HepG2 (cell line): ENCODE data around the gene ELP5. TPM values are rescaled to one million over a fixed set of nuclear protein-coding genes. Genes with fewer than 3 reads are reported as not detected.

Source experiments
- ATAC-seq: fragments of 200-7000 bp; cut with Tn5 transposase; 3 replicates; pipeline ENCODE4 v1.9.1; 2020; ENCODE audit warnings: mild to moderate bottlenecking, moderate library complexity
- BruUV-seq: library from RNA; stranded (reverse); fragments of 400-500 nt; replicated peaks from 2 replicates; lab custom pipeline; 2021; lab: Mats Ljungman, UMichigan
- CTCF ChIA-PET: fragments of 300-600 bp; formaldehyde crosslinking; extraction: SDS; loops from one replicate; lab custom pipeline; 2021; ENCODE audit warnings: low total read pairs, inconsistent platforms, low intra/inter-chr PET ratio; lab: Yijun Ruan, JAX
- POLR2A ChIA-PET: fragments of 350-600 bp; sonication (Branson Sonifier 250); formaldehyde crosslinking; loops from one replicate; lab custom pipeline; 2020; ENCODE audit warnings: antibody characterized with exemption, inconsistent platforms; lab: Yijun Ruan, JAX
- DNase-seq: peaks from one replicate; pipeline ENCODE4 v3.0.0-alpha.2; 2015; ENCODE audit warnings: low spot score
- FAIRE-seq: peaks from 3 replicates; lab custom pipeline; 2011; peaks lifted over from hg19 to GRCh38; lab: Jason Lieb, UNC
- H2AFZ ChIP-seq: one replicate; pipeline ENCODE4 v1.6.1; 2011; ENCODE audit warnings: low read length, inconsistent platforms
- H3K27ac ChIP-seq: fragments of 300-600 bp; 3 replicates; pipeline ENCODE4 v1.8.0; 2011; ENCODE audit warnings: mixed run types, mild to moderate bottlenecking, mixed read lengths, low read length, inconsistent platforms; ENCODE audit not compliant: insufficient read depth; ENCODE audit errors: extremely low read length
- H3K27me3 ChIP-seq, 2 experiments: fragments of 200-600 bp in 1 of 2; 2 replicates in 1 of 2; 3 replicates in 1 of 2; pipeline versions ENCODE4 v1.6.0 to v1.8.0; 2011; ENCODE audit warnings: low read length in 2 of 2, mild to moderate bottlenecking in 2 of 2, moderate library complexity in 2 of 2, inconsistent platforms in 1 of 2; ENCODE audit not compliant: insufficient read depth in 2 of 2, control insufficient read depth in 1 of 2
- H3K36me3 ChIP-seq, 2 experiments: fragments of 200-600 bp in 1 of 2; replicated peaks in 1 of 2; 2 replicates in 1 of 2; 3 replicates in 1 of 2; pipeline versions ENCODE4 v1.5.1 to v1.8.0; 2011; ENCODE audit warnings: low read length in 2 of 2, inconsistent platforms in 1 of 2; ENCODE audit not compliant: insufficient read depth in 2 of 2, control insufficient read depth in 1 of 2
- H3K4me1 ChIP-seq: 2 replicates; pipeline ENCODE4 v1.5.1; 2012; ENCODE audit warnings: low read length, inconsistent platforms; ENCODE audit not compliant: insufficient read depth
- H3K4me2 ChIP-seq: 2 replicates; pipeline ENCODE4 v1.6.0; 2011; ENCODE audit warnings: low read depth, low read length, inconsistent platforms
- H3K4me3 ChIP-seq, 3 experiments: fragments of 200-600 bp in 1 of 3; sonication (generic), shearing (Covaris generic) in 1 of 3; replicated peaks in 1 of 3; 2 replicates each; pipeline ENCODE4 v1.5.1; 2011 to 2016; ENCODE audit warnings: low read length in 3 of 3, inconsistent platforms in 2 of 3, low read depth in 2 of 3, mild to moderate bottlenecking in 2 of 3, control low read depth in 1 of 3, mixed read lengths in 1 of 3; ENCODE audit not compliant: insufficient read depth in 1 of 3
- H3K79me2 ChIP-seq: one replicate; pipeline ENCODE4 v1.6.1; 2011; ENCODE audit warnings: low read length, inconsistent platforms; ENCODE audit not compliant: insufficient read depth
- H3K9ac ChIP-seq: 2 replicates; pipeline ENCODE4 v1.6.0; 2011; ENCODE audit warnings: mild to moderate bottlenecking, low read depth, low read length, inconsistent platforms; ENCODE audit not compliant: insufficient read depth
- H3K9me3 ChIP-seq: 2 replicates; pipeline ENCODE4 v1.5.1; 2012; ENCODE audit warnings: mild to moderate bottlenecking, low read length
- H4K20me1 ChIP-seq: 2 replicates; pipeline ENCODE4 v1.6.0; 2011; ENCODE audit warnings: inconsistent platforms, mild to moderate bottlenecking, low read length, moderate library complexity; ENCODE audit not compliant: insufficient read depth
- BCL3 ChIP-seq: sonication (generic); formaldehyde crosslinking; IDR thresholded peaks from 2 replicates; pipeline ENCODE4 v1.5.1; 2020; ENCODE audit warnings: mild to moderate bottlenecking, missing genetic modification reagents, moderate library complexity
- CBX5 ChIP-seq: sonication (generic); formaldehyde crosslinking; IDR thresholded peaks from 2 replicates; pipeline ENCODE4 v1.4.0; 2020; ENCODE audit warnings: missing genetic modification reagents, borderline replicate concordance
- HDAC1 ChIP-seq: sonication (generic); formaldehyde crosslinking; IDR thresholded peaks from 2 replicates; pipeline ENCODE4 v1.5.1; 2020; ENCODE audit warnings: mild to moderate bottlenecking, missing genetic modification reagents
- JARID2 ChIP-seq: sonication (generic); formaldehyde crosslinking; IDR thresholded peaks from 2 replicates; pipeline ENCODE4 v1.8.1; 2023; ENCODE audit warnings: missing genetic modification reagents, inconsistent platforms; ENCODE audit not compliant: insufficient replicate concordance
- KDM5B ChIP-seq: sonication (generic); formaldehyde crosslinking; IDR thresholded peaks from 2 replicates; pipeline ENCODE4 v1.4.0; 2020; ENCODE audit warnings: missing genetic modification reagents, mild to moderate bottlenecking, borderline replicate concordance
- MTA1 ChIP-seq: sonication (generic); formaldehyde crosslinking; IDR thresholded peaks from 2 replicates; pipeline ENCODE4 v1.4.0; 2020; ENCODE audit warnings: missing genetic modification reagents, mild to moderate bottlenecking, borderline replicate concordance
- SCMH1 ChIP-seq: sonication (generic); formaldehyde crosslinking; IDR thresholded peaks from 2 replicates; pipeline ENCODE4 v1.9.0; 2021; ENCODE audit warnings: missing genetic modification reagents, mild to moderate bottlenecking, borderline replicate concordance
- TCF7 ChIP-seq: sonication (generic); IDR thresholded peaks from 2 replicates; pipeline ENCODE4 v1.6.1; 2016; ENCODE audit warnings: antibody characterized with exemption, low read depth
- ZC3H4 ChIP-seq: sonication (generic); formaldehyde crosslinking; IDR thresholded peaks from 2 replicates; pipeline ENCODE4 v1.4.0; 2020; ENCODE audit warnings: missing genetic modification reagents, borderline replicate concordance
- ZFP36L2 ChIP-seq: sonication (generic); formaldehyde crosslinking; IDR thresholded peaks from 2 replicates; pipeline ENCODE4 v1.4.0; 2020; ENCODE audit warnings: missing genetic modification reagents
- ZNF205 ChIP-seq: IDR thresholded peaks from 2 replicates; pipeline ENCODE4 v1.6.1; 2018; ENCODE audit warnings: missing biosample characterization, missing genetic modification reagents
- ZNF329 ChIP-seq: sonication (generic); formaldehyde crosslinking; IDR thresholded peaks from 2 replicates; pipeline ENCODE4 v1.9.0; 2021; ENCODE audit warnings: low read depth, mild to moderate bottlenecking, missing genetic modification reagents
- ZNF33A ChIP-seq: sonication (generic); formaldehyde crosslinking; IDR thresholded peaks from 2 replicates; pipeline ENCODE4 v1.5.1; 2020; ENCODE audit warnings: missing genetic modification reagents, mild to moderate bottlenecking, moderate library complexity, borderline replicate concordance
- ZNF44 ChIP-seq: sonication (generic); formaldehyde crosslinking; IDR thresholded peaks from 2 replicates; pipeline ENCODE4 v1.5.1; 2020; ENCODE audit warnings: mild to moderate bottlenecking, missing genetic modification reagents
- WGBS: methylation state at CpG from one replicate; pipeline ENCODE4 v1.1.6; 2017; ENCODE audit warnings: low lambda C conversion rate; 5-methylcytosine and 5-hydroxymethylcytosine counted together
- in situ Hi-C: cut with HindIII; loops from 2 replicates; pipeline ENCODE4 v1.10.0; 2017; ENCODE audit warnings: low pct_unique_long_range_greater_than_20kb; ENCODE audit not compliant: extremely low pct_ligation_motif_present
- intact Hi-C: fragments of 100-400 bp; cut with micrococcal nuclease; formaldehyde crosslinking; loops from one replicate; pipeline ENCODE4 v1.10.0; 2022; ENCODE audit not compliant: unreplicated experiment
- polyA plus RNA-seq, 8 experiments: library from polyadenylated mRNA; depleted of rRNA in 3 of 8; stranded (reverse) in 7 of 8; unstranded in 1 of 8; fragments of >200 nt; fragmentation: Illumina TruSeq in 4 of 8; extraction: Trizol in 4 of 8; gene quantifications; 2 replicates each; pipeline versions ENCODE4 v1.2.1 to v1.2.3, GENCODE V29; 2011 to 2016; ENCODE audit warnings: low read depth in 4 of 8, missing spikeins in 1 of 8, mixed read lengths in 1 of 8; ENCODE audit not compliant: insufficient read depth in 1 of 8
- total RNA-seq, 5 experiments: library from RNA; depleted of rRNA; stranded (reverse); fragments of >200 nt; fragmentation: Illumina TruSeq; extraction: Trizol; gene quantifications; 2 replicates each; pipeline ENCODE4 v1.2.3, GENCODE V29; 2016; ENCODE audit warnings: low read depth in 1 of 5

ELP5 gene
- total and polyA plus RNA-seq, 2 of the 13 experiments (the other 11 are each of a cell fraction or from before 2014, with no cell fraction given) = 67.6 to 69.8 TPM

- no peaks in the 10 kb centered on the region for H3K27me3 ChIP-seq
- H3K4me2 ChIP-seq = peak overlapping the region; percentile 77
- ATAC-seq = no peak
- H3K9me3 ChIP-seq = no peaks in the 10 kb centered on the region
- H3K4me3 ChIP-seq = peak overlapping the region in 1 of 3 experiments; percentile 50; a peak in 2 of 6 replicates
- in situ Hi-C loops (no loop called here), intact Hi-C loops (no loop called here)
- peaks cover 53% of the 10 kb centered on the region for H3K4me1 ChIP-seq
- H3K36me3 ChIP-seq = peaks cover 4 to 9% of the 10 kb centered on the region in 2 experiments; a peak in 4 of 5 replicates
- WGBS = 91% methylated on average over 5 of the region's 6 CpGs
- peaks cover 2% of the 10 kb centered on the region for H3K79me2 ChIP-seq
- TF ChIP-seq BCL3 (CRISPR knock-in tag) = peak; percentile 12; the same call in 1 of the 2 replicates
- no peak for TF ChIP-seq TCF7
- TF ChIP-seq HDAC1 (CRISPR knock-in tag) = no peak
- 0 out of 2 replicates have a peak, but pooled peaks have one; percentile 17 for TF ChIP-seq ZC3H4 (CRISPR knock-in tag)
- no peak for TF ChIP-seq MTA1 (CRISPR knock-in tag)
- TF ChIP-seq ZNF33A = no peak
- TF ChIP-seq KDM5B = 0 out of 2 replicates have a peak, but pooled peaks have one; percentile 4
- TF ChIP-seq ZFP36L2 = no peak
- TF ChIP-seq ZNF44 = 0 out of 2 replicates have a peak, but pooled peaks have one; percentile 0
- no peak for TF ChIP-seq ZNF205
- TF ChIP-seq SCMH1 = no peak
- TF ChIP-seq CBX5 (CRISPR knock-in tag) = no peak
- no peak for TF ChIP-seq JARID2 (CRISPR knock-in tag)
- no peak for TF ChIP-seq ZNF329 (CRISPR knock-in tag)
- POLR2A ChIA-PET = interaction anchor here (0.6 to 3.5 kb wide), 9 partner anchors 18 to 368 kb away, joined by 3 to 35 read pairs (median 5); partner anchors contain the start of genes DVL2, GABARAP, NEURL4 and PHF23
- BruUV-seq = no TSS peak
- CTCF ChIA-PET = no interaction called here
- peak overlapping the region; percentile 43; the same call in 1 of the 2 replicates for H3K9ac ChIP-seq
- no peak for DNase-seq
- FAIRE-seq = no peak
- no peaks in the 10 kb centered on the region for H4K20me1 ChIP-seq
- H3K27ac ChIP-seq = peak overlapping the region; percentile 70
- H2AFZ ChIP-seq = no peak overlapping the region
These were observed 7.5 kb downstream of the ELP5 start for GRCh38 chr17:7259555-7259889.
